GM12878 (cell line): ENCODE measurements around the gene RANBP3. TPM values are rescaled to one million over a fixed set of nuclear protein-coding genes. Genes with fewer than 3 reads are reported as not detected.

Experiments
- ATAC-seq: fragments of 200-7000 bp; cut with Tn5 transposase; 3 replicates; pipeline ENCODE4 v1.9.1; 2020; ENCODE audit warnings: mild to moderate bottlenecking, moderate library complexity
- BruUV-seq: library from RNA; stranded (reverse); fragments of 400-500 nt; replicated peaks from 2 replicates; lab custom pipeline; 2021; lab: Mats Ljungman, UMichigan
- CTCF ChIA-PET: fragments of 300-600 bp; sonication (Branson Sonifier 250); formaldehyde crosslinking; extraction: SDS; loops from one replicate; lab custom pipeline; 2021; ENCODE audit warnings: inconsistent platforms; lab: Yijun Ruan, JAX
- POLR2A ChIA-PET: fragments of 350-600 bp; formaldehyde crosslinking; extraction: SDS; loops from one replicate; lab custom pipeline; 2021; ENCODE audit warnings: inconsistent platforms; lab: Charles Lee
- RAD21 ChIA-PET: fragments of 300-600 bp; sonication (Branson Sonifier 250); formaldehyde crosslinking; loops from one replicate; lab custom pipeline; 2023; ENCODE audit warnings: antibody characterized with exemption; ENCODE audit not compliant: unreplicated experiment; lab: Charles Lee
- SMC1A ChIA-PET: fragments of 300-600 bp; sonication (Branson Sonifier 250); formaldehyde crosslinking; loops from one replicate; lab custom pipeline; 2023; ENCODE audit not compliant: unreplicated experiment, uncharacterized antibody; lab: Charles Lee
- DNase-seq: peaks from one replicate; pipeline ENCODE4 v3.0.0-alpha.2; 2011; ENCODE audit warnings: low read depth, low spot score
- FAIRE-seq: peaks from 3 replicates; lab custom pipeline; 2011; peaks lifted over from hg19 to GRCh38; lab: Jason Lieb, UNC
- H2AFZ ChIP-seq: 2 replicates; pipeline ENCODE4 v1.6.0; 2011; ENCODE audit warnings: low read depth, low read length, control low read depth; ENCODE audit not compliant: control insufficient read depth
- H3K27ac ChIP-seq: 2 replicates; pipeline ENCODE4 v1.5.1; 2011; ENCODE audit warnings: control low read depth; ENCODE audit not compliant: control insufficient read depth, insufficient read depth
- H3K27me3 ChIP-seq, 2 experiments: replicated peaks in 1 of 2; 2 replicates each; pipeline versions ENCODE4 v1.6.0 to v1.6.1; 2011; ENCODE audit warnings: low read length in 1 of 2; ENCODE audit not compliant: control insufficient read depth in 2 of 2, insufficient read depth in 2 of 2
- H3K36me3 ChIP-seq, 2 experiments: 2 replicates each; pipeline ENCODE4 v1.5.1; 2011; ENCODE audit warnings: low read length in 1 of 2; ENCODE audit not compliant: control insufficient read depth in 2 of 2, insufficient read depth in 2 of 2
- H3K4me1 ChIP-seq: 2 replicates; pipeline ENCODE4 v1.6.1; 2011; ENCODE audit warnings: mild to moderate bottlenecking, low read length, moderate library complexity, mixed read lengths; ENCODE audit not compliant: control insufficient read depth, insufficient read depth
- H3K4me2 ChIP-seq: 2 replicates; pipeline ENCODE4 v1.6.0; 2011; ENCODE audit warnings: control low read depth; ENCODE audit not compliant: control insufficient read depth, insufficient read depth
- H3K4me3 ChIP-seq: fragments of 200-600 bp; sonication (generic); 2 replicates; pipeline ENCODE4 v1.5.1; 2016
- H3K79me2 ChIP-seq: 2 replicates; pipeline ENCODE4 v1.6.0; 2011; ENCODE audit warnings: low read length; ENCODE audit not compliant: control insufficient read depth, insufficient read depth
- H3K9ac ChIP-seq: 2 replicates; pipeline ENCODE4 v1.8.0; 2011; ENCODE audit warnings: low read length, control low read depth, mixed read lengths; ENCODE audit not compliant: control insufficient read depth, insufficient read depth
- H3K9me3 ChIP-seq: replicated peaks from 3 replicates; pipeline ENCODE4 v1.5.1; 2011; ENCODE audit warnings: mild to moderate bottlenecking, low read length; ENCODE audit not compliant: control insufficient read depth, insufficient read depth
- H4K20me1 ChIP-seq: 2 replicates; pipeline ENCODE4 v1.6.0; 2011; ENCODE audit not compliant: control insufficient read depth, insufficient read depth
- ATF2 ChIP-seq: IDR thresholded peaks from 2 replicates; pipeline ENCODE4 v1.6.1; 2012; ENCODE audit warnings: low read length, inconsistent platforms
- CHD1 ChIP-seq: IDR thresholded peaks from 2 replicates; pipeline ENCODE4 v1.6.1; 2012; ENCODE audit warnings: low read depth, low read length, improper control_type of control experiment
- CHD2 ChIP-seq: IDR thresholded peaks from 2 replicates; pipeline ENCODE4 v1.6.1; 2011; ENCODE audit warnings: low read depth, low read length, improper control_type of control experiment, borderline replicate concordance
- E2F4 ChIP-seq: IDR thresholded peaks from 2 replicates; pipeline ENCODE4 v1.6.1; 2012; ENCODE audit warnings: low read depth, low read length, improper control_type of control experiment
- EGR1 ChIP-seq, 2 experiments: IDR thresholded peaks; 1 replicate in 1 of 2; 2 replicates in 1 of 2; pipeline ENCODE4 v1.6.1; 2011 to 2012; ENCODE audit warnings: low read depth in 2 of 2, low read length in 2 of 2, borderline replicate concordance in 1 of 2, mild to moderate bottlenecking in 1 of 2, moderate library complexity in 1 of 2
- HDAC2 ChIP-seq: fragments of 200-600 bp; sonication (generic); IDR thresholded peaks from 2 replicates; pipeline ENCODE4 v1.6.1; 2017
- HDAC6 ChIP-seq: fragments of 200-600 bp; sonication (generic); IDR thresholded peaks from one replicate; pipeline ENCODE4 v1.8.0; 2017; ENCODE audit warnings: antibody characterized with exemption; ENCODE audit not compliant: unreplicated experiment
- JUND ChIP-seq: IDR thresholded peaks from 2 replicates; pipeline ENCODE4 v1.6.1; 2012; ENCODE audit warnings: low read depth, mild to moderate bottlenecking, low read length, improper control_type of control experiment, moderate library complexity
- MEF2A ChIP-seq: IDR thresholded peaks from 2 replicates; pipeline ENCODE4 v1.6.1; 2011; ENCODE audit warnings: low read depth, mild to moderate bottlenecking, low read length, moderate library complexity; ENCODE audit not compliant: insufficient read depth
- MTA2 ChIP-seq: fragments of 450-650 bp; IDR thresholded peaks from 2 replicates; pipeline ENCODE4 v1.6.1; 2016; ENCODE audit warnings: low read depth, mild to moderate bottlenecking, moderate library complexity
- MTA3 ChIP-seq: IDR thresholded peaks from 2 replicates; pipeline ENCODE4 v1.6.1; 2012; ENCODE audit warnings: low read length, inconsistent platforms, borderline replicate concordance
- NFYB ChIP-seq: IDR thresholded peaks from 2 replicates; pipeline ENCODE4 v1.6.1; 2011; ENCODE audit warnings: low read depth, mild to moderate bottlenecking, low read length, improper control_type of control experiment, moderate library complexity; ENCODE audit not compliant: insufficient read depth
- NKRF ChIP-seq: fragments of 450-650 bp; conservative IDR thresholded peaks from 2 replicates; pipeline ENCODE4 v1.6.1; 2017; ENCODE audit warnings: mild to moderate bottlenecking, moderate library complexity
- POLR2AphosphoS2 ChIP-seq: IDR thresholded peaks from 2 replicates; pipeline ENCODE4 v1.6.1; 2011; ENCODE audit warnings: low read depth, mild to moderate bottlenecking, low read length, improper control_type of control experiment, moderate library complexity
- RAD51 ChIP-seq: fragments of 450-650 bp; IDR thresholded peaks from 2 replicates; pipeline ENCODE4 v1.6.1; 2016; ENCODE audit warnings: moderate library complexity, mild to moderate bottlenecking, inconsistent platforms
- SIN3A ChIP-seq: IDR thresholded peaks from 2 replicates; pipeline ENCODE4 v1.6.1; 2012; ENCODE audit warnings: low read depth, low read length, improper control_type of control experiment
- SMARCA5 ChIP-seq: fragments of 450-650 bp; IDR thresholded peaks from 2 replicates; pipeline ENCODE4 v1.6.1; 2017; ENCODE audit warnings: mild to moderate bottlenecking
- TCF3 ChIP-seq: IDR thresholded peaks from 2 replicates; pipeline ENCODE4 v1.6.1; 2012; ENCODE audit warnings: low read depth, mild to moderate bottlenecking, low read length, borderline replicate concordance; ENCODE audit not compliant: insufficient read depth
- WGBS: methylation state at CpG from one replicate; pipeline ENCODE4 v1.1.6; 2016; ENCODE audit warnings: low lambda C conversion rate; ENCODE audit not compliant: insufficient replicate concordance, insufficient coverage; ENCODE audit errors: missing lambda C conversion rate; 5-methylcytosine and 5-hydroxymethylcytosine counted together
- in situ Hi-C: fragments of 300-500 bp; cut with MboI; formaldehyde crosslinking; loops from 9 replicates; pipeline ENCODE4 v1.14.3; 2018; ENCODE audit warnings: mixed read lengths
- intact Hi-C: fragments of 100-400 bp; cut with micrococcal nuclease; formaldehyde crosslinking; loops from one replicate; pipeline ENCODE4 v1.14.2; 2022; ENCODE audit not compliant: unreplicated experiment
- polyA plus RNA-seq, 11 experiments: library from polyadenylated mRNA; depleted of rRNA in 4 of 11; unstranded in 6 of 11; stranded (reverse) in 5 of 11; fragments of >200 nt; fragmentation: Nextera tagmentation in 4 of 11; fragmentation: Illumina TruSeq in 1 of 11; extraction: Ambion mirVana in 4 of 11; extraction: Trizol in 1 of 11; gene quantifications; 1 replicate in 1 of 11; 2 replicates in 10 of 11; pipeline versions ENCODE4 v1.2.1 to v1.2.3, GENCODE V29; 2011 to 2016; ENCODE audit warnings: inconsistent platforms in 2 of 11, missing spikeins in 2 of 11, low read depth in 1 of 11
- total RNA-seq, 4 experiments: library from RNA; depleted of rRNA in 3 of 4; stranded (reverse); fragments of >200 nt in 3 of 4; fragmentation: Illumina TruSeq in 1 of 4; extraction: Trizol in 1 of 4; gene quantifications; 2 replicates each; pipeline versions ENCODE4 v1.2.1 to v1.2.3, GENCODE V29; 2013 to 2021

The RANBP3 gene
- total and polyA plus RNA-seq, 10 of the 15 experiments (the other 5 are each of a cell fraction or from before 2014, with no cell fraction given) = 1.1 to 81.6 (median 60.0) TPM

GRCh38 chr19:5881543-5882299, 96.2 kb downstream of the RANBP3 start (continued):
- no peak for TF ChIP-seq POLR2AphosphoS2
- no peak for TF ChIP-seq MTA3
- TF ChIP-seq JUND = no peak
- no peak for TF ChIP-seq CHD2
- TF ChIP-seq MEF2A = no peak
- no peak for TF ChIP-seq HDAC2
- TF ChIP-seq NKRF = no peak

GRCh38 chr19:5880604-5881078, 97.3 kb downstream of the RANBP3 start:
- Histone ChIP-seq H3K9me3 (no peaks in the 10 kb centered on the region), H3K9ac (no peak overlapping the region), H3K27me3 (no peaks in the 10 kb centered on the region), H2AFZ (no peak overlapping the region), H3K36me3 (no peaks in the 10 kb centered on the region), H3K4me3 (no peak overlapping the region), H4K20me1 (no peaks in the 10 kb centered on the region), H3K4me1 (no peaks in the 10 kb centered on the region), H3K4me2 (no peak overlapping the region), H3K27ac (no peak overlapping the region), H3K79me2 (no peaks in the 10 kb centered on the region)
- SMC1A ChIA-PET = no interaction called here
- POLR2A ChIA-PET = no interaction called here
- in situ Hi-C loops = no loop called here
- RAD21 ChIA-PET = no interaction called here
- ATAC-seq (no peak), DNase-seq (no peak), FAIRE-seq (no peak)
- intact Hi-C loops = no loop called here
- whole genome bisulfite sequencing = 39% methylated on average over 12 of the region's 15 CpGs
- no TSS peak for BruUV-seq
- CTCF ChIA-PET = no interaction called here
- TF ChIP-seq HDAC6 = no peak
- no peak for TF ChIP-seq SMARCA5
- TF ChIP-seq RAD51 = no peak
- no peak for TF ChIP-seq MTA2
- no peak for TF ChIP-seq NFYB
- no peak for TF ChIP-seq TCF3
- no peak for TF ChIP-seq CHD1
- TF ChIP-seq E2F4 = no peak
- TF ChIP-seq ATF2 = no peak
- no peak for TF ChIP-seq SIN3A
- no peak for TF ChIP-seq EGR1 (IDR thresholded peaks at IDR 0.05; ENCODE audit: borderline replicate concordance in 1 of 2, low read depth in 2 of 2, low read length in 2 of 2)
